ENCODE measurements around the gene C1orf35.
"Not testable (repeated sequence)": the region's sequence is repeated elsewhere in the genome, so short reads cannot be mapped to it uniquely, and the experiment has no call there.

C1orf35 gene

GRCh38 chr1:228142155-228142691 lies 39.1 kb upstream of the C1orf35 start:
- no peak for DNase-seq (ENCODE audit: low read depth in 2 of 2)

GRCh38 chr1:228141226-228142044 lies 38.3 kb upstream of the C1orf35 start:
- DNase-seq (ENCODE audit: low read depth in 2 of 2): no peak

- no peak for DNase-seq (ENCODE audit: low read depth in 2 of 2)
Measured at GRCh38 chr1:228140724-228141225, 37.6 kb upstream of the C1orf35 start.

- DNase-seq (ENCODE audit: low read depth in 2 of 2): peak; percentile 100
Measured at GRCh38 chr1:228139931-228140723, 37.0 kb upstream of the C1orf35 start, which contains the start of gene GUK1. GUK1 (plus strand) TSS chr1:228140279; CDS start chr1:228140303, 24 bp downstream.

GRCh38 chr1:228139406-228139930 lies 36.3 kb upstream of the C1orf35 start:
- no peak for DNase-seq (ENCODE audit: low read depth in 2 of 2)

- DNase-seq (ENCODE audit: low read depth in 2 of 2): no peak
Measured at GRCh38 chr1:228136901-228137300, 33.8 kb upstream of the C1orf35 start.

- DNase-seq (ENCODE audit: low read depth in 2 of 2): no peak
Measured at GRCh38 chr1:228134591-228134990, 31.5 kb upstream of the C1orf35 start.

- no peak for DNase-seq (ENCODE audit: low read depth in 2 of 2)
Measured at GRCh38 chr1:228131766-228132165, 28.6 kb upstream of the C1orf35 start.

- no peak for DNase-seq (ENCODE audit: low read depth in 2 of 2)
Measured at GRCh38 chr1:228125185-228125584, 22.1 kb upstream of the C1orf35 start.

GRCh38 chr1:228123505-228123904 lies 20.4 kb upstream of the C1orf35 start:
- DNase-seq (ENCODE audit: low read depth in 2 of 2): no peak

- DNase-seq (ENCODE audit: low read depth in 2 of 2): no peak
Measured at GRCh38 chr1:228122921-228123441, 19.9 kb upstream of the C1orf35 start.

GRCh38 chr1:228120857-228121489 lies 17.8 kb upstream of the C1orf35 start:
- DNase-seq (ENCODE audit: low read depth in 2 of 2): no peak

- DNase-seq (ENCODE audit: low read depth in 2 of 2): no peak
Measured at GRCh38 chr1:228120351-228120750, 17.2 kb upstream of the C1orf35 start.

GRCh38 chr1:228118040-228118439 lies 14.9 kb upstream of the C1orf35 start:
- DNase-seq (ENCODE audit: low read depth in 2 of 2): no peak

GRCh38 chr1:228117335-228117734 lies 14.2 kb upstream of the C1orf35 start:
- no peak for DNase-seq (ENCODE audit: low read depth in 2 of 2)

- no peak for DNase-seq (ENCODE audit: low read depth in 2 of 2)
Measured at GRCh38 chr1:228114827-228115226, 11.7 kb upstream of the C1orf35 start.

GRCh38 chr1:228112617-228113016 lies 9.5 kb upstream of the C1orf35 start:
- no peak for DNase-seq (ENCODE audit: low read depth in 2 of 2)

GRCh38 chr1:228112167-228112566 lies 9.0 kb upstream of the C1orf35 start:
- no peak for DNase-seq (ENCODE audit: low read depth in 2 of 2)

- DNase-seq (ENCODE audit: low read depth in 2 of 2): not testable (repeated sequence)
Measured at GRCh38 chr1:228111315-228111714, 8.2 kb upstream of the C1orf35 start.

- DNase-seq (ENCODE audit: low read depth in 2 of 2): no peak
Measured at GRCh38 chr1:228110556-228110955, 7.4 kb upstream of the C1orf35 start.

GRCh38 chr1:228109962-228110488 lies 6.9 kb upstream of the C1orf35 start:
- no peak for DNase-seq (ENCODE audit: low read depth in 2 of 2)
